HG03175 (cell line): ENCODE results near the gene GPR135.

Experiments
- ATAC-seq: cut with Tn5 transposase; IDR thresholded peaks from one replicate; pipeline ENCODE4 v1.9.1; 2021; ENCODE audit warnings: mild to moderate bottlenecking, moderate library complexity; ENCODE audit not compliant: unreplicated experiment

Gene GPR135

DNA sequence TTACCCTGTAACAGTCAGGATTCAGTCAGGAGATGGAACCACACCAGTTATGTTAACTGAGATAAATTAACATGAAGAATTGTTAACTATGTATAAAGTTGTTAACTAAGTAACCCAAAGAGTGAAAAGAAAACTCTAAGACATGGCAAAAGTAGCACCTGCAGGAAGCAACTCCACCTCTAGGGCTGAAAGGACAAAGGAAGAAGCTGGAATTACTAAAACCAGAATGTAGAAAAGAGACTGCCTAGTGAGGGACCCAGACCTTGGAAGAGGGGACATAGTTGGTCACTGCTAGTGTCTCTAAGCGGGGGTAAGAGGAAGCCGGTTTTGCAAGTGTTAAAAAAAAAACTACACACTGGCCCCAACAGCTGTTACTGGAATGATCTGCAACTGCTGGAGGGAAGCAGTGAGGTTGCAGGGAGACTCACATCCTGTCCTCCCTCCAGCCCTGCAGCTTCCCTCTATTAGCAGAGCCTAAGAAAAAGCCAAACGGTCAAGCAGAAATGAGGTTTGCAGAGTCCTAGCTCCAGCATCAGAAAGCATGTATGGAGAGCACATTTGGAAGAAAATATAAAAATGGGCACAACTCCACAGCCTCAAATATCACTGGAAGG, 39.8 kb downstream of the GPR135 start:
- ATAC-seq: no peak

DNA sequence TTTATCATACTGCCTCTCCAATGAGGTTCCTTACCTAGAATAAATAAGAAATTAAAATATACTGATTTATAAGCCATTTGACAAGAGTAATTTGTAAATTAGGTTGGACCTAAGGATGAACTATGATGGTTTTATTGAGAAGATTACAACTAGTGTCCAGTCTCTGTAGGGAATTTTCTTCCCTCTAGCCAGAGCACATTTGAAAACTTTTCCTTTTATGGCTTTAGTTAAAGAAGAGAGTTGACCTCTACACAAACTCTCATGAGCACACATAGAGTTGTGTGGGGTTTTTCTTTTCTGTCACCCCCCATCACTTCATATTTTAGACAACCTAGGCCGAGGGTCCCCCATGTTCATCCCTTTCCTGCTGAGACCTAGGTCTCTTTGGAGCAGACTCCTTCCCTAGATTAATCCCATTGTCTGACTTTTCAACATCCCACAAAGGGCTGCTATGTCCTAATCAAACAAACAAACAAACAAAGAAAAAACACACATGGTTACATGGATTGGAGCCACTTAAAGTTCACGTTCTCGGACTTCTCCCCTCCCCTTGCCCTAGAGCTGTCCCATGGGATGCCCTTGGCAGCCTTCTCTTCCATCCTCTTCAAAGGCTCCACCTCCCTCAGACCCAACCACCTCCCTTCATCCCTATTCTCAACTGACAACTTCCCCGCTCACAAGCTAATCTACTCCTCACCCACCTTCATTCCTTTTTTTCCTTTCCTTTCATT, 40.7 kb downstream of the GPR135 start:
- ATAC-seq: no peak

DNA sequence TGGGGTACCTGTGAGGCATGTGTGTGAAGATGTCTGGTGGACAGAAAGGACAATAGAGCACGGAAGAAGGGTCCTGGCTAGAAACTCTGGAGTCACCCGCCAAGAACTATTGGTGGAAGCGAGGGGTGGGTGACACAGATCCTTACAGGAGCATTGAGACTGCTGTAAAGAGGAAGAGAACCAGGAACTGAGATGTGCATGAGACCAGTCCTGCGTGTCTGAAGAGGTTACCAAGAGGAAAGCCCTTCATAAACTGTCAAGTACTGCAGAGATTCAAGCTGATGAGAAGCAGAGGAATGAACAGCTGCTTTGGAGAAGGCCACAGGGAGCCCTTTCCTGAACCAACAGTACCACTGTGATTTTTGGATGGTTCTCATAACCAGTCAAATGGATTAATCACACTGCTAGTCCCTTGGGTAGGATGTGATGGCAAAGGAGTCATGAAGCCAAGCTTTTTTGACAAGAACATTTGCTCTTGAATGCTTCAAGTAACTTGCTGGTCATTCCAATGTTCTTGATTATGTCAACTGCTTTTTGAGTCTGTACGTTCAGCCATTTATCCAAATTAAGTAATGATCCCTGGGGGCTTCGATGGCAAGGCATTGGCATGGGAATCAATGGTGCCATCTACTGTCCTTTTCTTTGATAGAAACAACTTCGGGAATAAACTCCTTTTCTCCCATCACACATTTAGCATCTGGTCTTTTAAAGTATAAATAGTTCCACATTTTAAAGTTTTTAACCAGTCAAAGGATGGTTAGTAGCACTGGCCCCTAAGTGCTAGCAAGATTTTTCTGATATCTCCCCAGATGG, 42.9 kb downstream of the GPR135 start:
- ATAC-seq: no peak

DNA sequence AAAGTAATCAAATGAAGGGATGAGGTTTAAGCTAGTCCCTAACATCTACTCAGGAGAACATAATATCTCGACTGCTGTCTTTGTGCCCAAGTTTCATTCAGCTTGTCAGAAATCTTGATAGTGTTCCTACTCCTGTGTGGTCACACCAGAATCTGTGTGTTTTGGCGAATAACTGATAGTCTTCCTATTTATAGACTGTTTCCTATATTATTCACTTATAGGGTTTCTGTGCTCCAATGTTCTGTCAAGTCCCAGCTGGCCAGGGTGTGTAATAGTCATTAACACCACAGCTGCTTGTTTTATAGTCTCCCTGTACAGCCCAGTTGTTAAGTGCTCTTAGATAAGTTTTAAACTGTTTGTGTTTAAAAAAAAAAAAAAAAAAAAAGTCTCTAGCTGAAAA, 45.9 kb downstream of the GPR135 start:
- no peak for ATAC-seq

DNA sequence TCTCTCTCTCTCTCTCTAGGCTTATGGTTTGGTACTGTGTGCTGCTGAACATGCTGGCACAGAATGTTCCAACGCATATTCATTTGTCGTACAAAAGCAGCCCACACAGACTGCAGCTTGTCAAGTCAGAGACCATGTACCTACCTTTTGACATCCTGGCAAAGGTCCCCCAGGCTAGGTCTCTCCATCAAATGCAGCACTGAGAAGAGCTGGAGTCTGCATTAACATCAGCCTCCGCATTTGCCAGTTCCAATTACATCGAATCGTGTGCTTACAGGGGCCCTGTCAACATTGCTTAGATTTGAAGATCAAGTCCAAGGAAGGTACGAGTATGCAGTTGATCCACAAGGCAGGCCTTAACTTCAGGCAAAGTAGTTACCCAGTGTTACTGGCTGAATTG, 47.9 kb downstream of the GPR135 start:
- no peak for ATAC-seq

DNA sequence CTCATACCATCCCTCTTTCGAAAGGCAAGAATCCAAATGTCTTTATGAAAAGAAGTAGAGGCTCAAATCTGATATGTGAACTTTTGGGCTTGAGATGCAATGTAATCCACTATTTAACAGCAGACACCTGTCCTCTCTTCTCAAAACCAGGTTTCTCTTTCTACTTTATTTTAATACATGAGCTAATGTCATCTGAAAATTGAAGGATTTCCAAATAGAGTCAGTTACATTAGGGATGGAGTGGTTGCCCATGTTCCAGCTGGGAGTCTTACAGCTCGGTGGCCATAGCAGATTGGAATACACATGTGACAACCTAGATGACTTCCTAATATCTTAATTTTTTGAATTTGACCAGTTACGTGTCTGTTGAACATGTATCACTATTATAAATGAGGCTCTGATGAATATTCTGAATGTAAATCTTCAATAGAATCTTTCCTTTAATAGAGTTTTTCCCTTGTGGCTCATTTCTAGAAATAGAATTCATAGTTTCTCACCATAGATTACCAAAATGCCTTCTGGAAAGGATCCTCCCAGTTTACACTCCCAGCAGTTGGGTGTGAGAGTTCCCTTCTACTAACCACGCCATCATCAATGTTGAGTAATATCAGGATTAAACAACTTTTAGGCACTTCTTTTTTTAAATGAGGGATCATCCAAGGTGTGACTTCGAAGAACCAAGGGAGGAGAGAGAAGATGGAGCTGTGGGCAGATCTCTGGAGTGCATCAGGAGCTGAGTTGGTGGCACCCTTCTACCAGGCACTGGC, 49.2 kb downstream of the GPR135 start:
- ATAC-seq: no peak
